Panc1 (cell line): ENCODE data around the gene EID3. TPM values are rescaled to one million over a fixed set of nuclear protein-coding genes. Genes with fewer than 3 reads are reported as not detected.
"Not testable (repeated sequence)": the region's sequence is repeated elsewhere in the genome, so short reads cannot be mapped to it uniquely, and the experiment has no call there.

Experiments used
- ATAC-seq: fragments of 200-7000 bp; cut with Tn5 transposase; 2 replicates; pipeline ENCODE4 v1.9.1; 2020; ENCODE audit warnings: mild to moderate bottlenecking, moderate library complexity
- BruUV-seq: library from RNA; stranded (reverse); fragments of 400-500 nt; replicated peaks from 2 replicates; lab custom pipeline; 2021; lab: Mats Ljungman, UMichigan
- CTCF ChIA-PET: fragments of 300-600 bp; sonication (Branson Sonifier 250); formaldehyde crosslinking; loops from one replicate; lab custom pipeline; 2022; ENCODE audit warnings: antibody characterized with exemption; lab: Charles Lee
- POLR2A ChIA-PET: fragments of 300-600 bp; sonication (Branson Sonifier 250); formaldehyde crosslinking; loops from one replicate; lab custom pipeline; 2022; ENCODE audit warnings: antibody characterized with exemption; lab: Charles Lee
- DNase-seq: peaks from one replicate; pipeline ENCODE4 v3.0.0-alpha.2; 2010; ENCODE audit warnings: low read depth, low spot score
- H3K27ac ChIP-seq: 2 replicates; pipeline ENCODE4 v1.5.1; 2011; ENCODE audit warnings: mild to moderate bottlenecking, low read length, inconsistent platforms
- H3K27me3 ChIP-seq: fragments of 200-500 bp; sonication (Bioruptor generic); 2 replicates; pipeline ENCODE4 v1.6.0; 2014; ENCODE audit warnings: low read length, inconsistent platforms; ENCODE audit not compliant: control insufficient read depth, insufficient read depth
- H3K36me3 ChIP-seq: fragments of 200-500 bp; sonication (Bioruptor generic); 2 replicates; pipeline ENCODE4 v1.5.1; 2014; ENCODE audit warnings: inconsistent platforms, mild to moderate bottlenecking, low read length, moderate library complexity; ENCODE audit not compliant: control insufficient read depth, insufficient read depth
- H3K4me1 ChIP-seq: 2 replicates; pipeline ENCODE4 v1.5.1; 2011; ENCODE audit warnings: inconsistent platforms, mild to moderate bottlenecking, low read length, moderate library complexity; ENCODE audit not compliant: control insufficient read depth, insufficient read depth
- H3K4me3 ChIP-seq, 2 experiments: 2 replicates each; pipeline ENCODE4 v1.5.1; 2011 to 2012; ENCODE audit warnings: low read depth in 2 of 2, low read length in 2 of 2, mild to moderate bottlenecking in 2 of 2, inconsistent platforms in 1 of 2, moderate library complexity in 1 of 2
- H3K9me3 ChIP-seq: fragments of 200-500 bp; sonication (Bioruptor generic); 2 replicates; pipeline ENCODE4 v1.5.1; 2014; ENCODE audit warnings: low read depth, mild to moderate bottlenecking, inconsistent platforms, low read length, moderate library complexity; ENCODE audit not compliant: control insufficient read depth, insufficient read depth
- CTCF ChIP-seq: fragments of 450-650 bp; IDR thresholded peaks from 2 replicates; pipeline ENCODE4 v1.5.1; 2017; ENCODE audit warnings: mild to moderate bottlenecking
- POLR2AphosphoS5 ChIP-seq: IDR thresholded peaks from 2 replicates; pipeline ENCODE4 v1.6.1; 2012; ENCODE audit warnings: mild to moderate bottlenecking, low read depth, low read length, moderate library complexity
- REST ChIP-seq, 2 experiments: IDR thresholded peaks; 2 replicates each; pipeline ENCODE4 v1.6.1; 2011 to 2012; ENCODE audit warnings: low read depth in 2 of 2, control low read depth in 1 of 2, low read length in 1 of 2, mild to moderate bottlenecking in 1 of 2, moderate library complexity in 1 of 2; ENCODE audit not compliant: insufficient read depth in 1 of 2
- SIN3A ChIP-seq: IDR thresholded peaks from 2 replicates; pipeline ENCODE4 v1.6.1; 2012; ENCODE audit warnings: low read depth, mild to moderate bottlenecking, low read length, moderate library complexity, borderline replicate concordance; ENCODE audit not compliant: insufficient read depth
- TCF7L2 ChIP-seq: IDR thresholded peaks from 2 replicates; pipeline ENCODE4 v1.6.1; 2011; ENCODE audit warnings: mild to moderate bottlenecking, low read depth, low read length, inconsistent platforms
- in situ Hi-C: cut with HindIII; loops from 2 replicates; pipeline ENCODE4 v1.10.0; 2016; ENCODE audit warnings: low sequenced_read_pairs, low pct_unique_long_range_greater_than_20kb
- intact Hi-C: fragments of 100-400 bp; cut with micrococcal nuclease; formaldehyde crosslinking; loops from one replicate; pipeline ENCODE4 v1.10.0; 2022; ENCODE audit not compliant: unreplicated experiment
- total RNA-seq: library from RNA; stranded (reverse); gene quantifications from one replicate; pipeline ENCODE4 v1.2.1, GENCODE V29; 2021; ENCODE audit not compliant: unreplicated experiment

EID3 gene
- total RNA-seq, 1 experiment from 2014 or later = 18.5 TPM

- H3K4me1 ChIP-seq = peaks cover 13% of the 10 kb centered on the region; the same call in 1 of the 2 replicates
- no peak overlapping the region for H3K27ac ChIP-seq
- ATAC-seq = no peak
- TSS peak; percentile 22 for BruUV-seq
- in situ Hi-C loops = no loop called here
- intact Hi-C loops = no loop called here
- no peak overlapping the region for H3K4me3 ChIP-seq
- H3K36me3 ChIP-seq = peaks cover 52% of the 10 kb centered on the region
- H3K27me3 ChIP-seq = no peaks in the 10 kb centered on the region
- H3K9me3 ChIP-seq = no peaks in the 10 kb centered on the region
- no peak for TF ChIP-seq POLR2AphosphoS5
- TF ChIP-seq TCF7L2 = no peak
- no peak for TF ChIP-seq CTCF
- no peak for TF ChIP-seq REST (IDR thresholded peaks at IDR 0.05; ENCODE audit: insufficient read depth in 1 of 2, low read depth in 2 of 2, low read length in 1 of 2)
- no peak for TF ChIP-seq SIN3A
- ChIA-PET POLR2A (interaction anchor here (0.6 to 0.7 kb wide), 3 partner anchors 35 to 102 kb away, joined by 3 to 5 read pairs (median 3); no protein-coding TSS in a partner anchor), CTCF (no interaction called here)
- DNase-seq = no peak
Observed at GRCh38 chr12:104321949-104322348, 18.4 kb downstream of the EID3 start.

GRCh38 chr12:104322533-104322932, 19.0 kb downstream of the EID3 start:
- in situ Hi-C loops, H3K9me3 ChIP-seq, POLR2A ChIA-PET, intact Hi-C loops, CTCF ChIA-PET, H3K4me3 ChIP-seq, H3K27ac ChIP-seq, ATAC-seq, DNase-seq, BruUV-seq, H3K27me3 ChIP-seq: not testable (repeated sequence)
- Histone ChIP-seq H3K36me3 (peaks cover 57% of the 10 kb centered on the region), H3K4me1 (peaks cover 13% of the 10 kb centered on the region; the same call in 1 of the 2 replicates)

GRCh38 chr12:104323899-104324298, 20.4 kb downstream of the EID3 start:
- H3K4me3 ChIP-seq = no peak overlapping the region
- intact Hi-C loops = no loop called here
- no peak for DNase-seq
- H3K36me3 ChIP-seq = peaks cover 57% of the 10 kb centered on the region
- in situ Hi-C loops = no loop called here
- TF ChIP-seq CTCF = no peak
- no peak for TF ChIP-seq TCF7L2
- TF ChIP-seq REST (IDR thresholded peaks at IDR 0.05; ENCODE audit: insufficient read depth in 1 of 2, low read depth in 2 of 2, low read length in 1 of 2) = no peak
- no peak for TF ChIP-seq SIN3A
- TF ChIP-seq POLR2AphosphoS5 = no peak
- no TSS peak for BruUV-seq
- H3K9me3 ChIP-seq = no peaks in the 10 kb centered on the region
- ChIA-PET CTCF (no interaction called here), POLR2A (no interaction called here)
- ATAC-seq = no peak
- H3K27me3 ChIP-seq = no peaks in the 10 kb centered on the region
- H3K4me1 ChIP-seq = peaks cover 6% of the 10 kb centered on the region; the same call in 1 of the 2 replicates
- H3K27ac ChIP-seq = no peak overlapping the region
